Stimulated activated CD8-positive, alpha-beta memory T cell treated with anti-CD3 and anti-CD28 coated beads, Interleukin-15, amount 100 ng/mL, for 48 hours (primary cell): Measurements from ENCODE around the gene RCSD1.

Experiments used
- DNase-seq, 2 donors: peaks; one replicate each; pipeline ENCODE4 v3.0.0-alpha.2; 2020; ENCODE audit warnings: low read depth in 2 of 2

The RCSD1 gene

GRCh38 chr1:167687919-167688519 lies 58.0 kb downstream of the RCSD1 start:
- peak; percentile 42 to 61 for DNase-seq

- no peak for DNase-seq
Measured at GRCh38 chr1:167689567-167689920, 59.5 kb downstream of the RCSD1 start.

- no peak for DNase-seq
Measured at GRCh38 chr1:167690053-167690452, 60.0 kb downstream of the RCSD1 start.

GRCh38 chr1:167693425-167694045 lies 63.5 kb downstream of the RCSD1 start:
- no peak for DNase-seq

GRCh38 chr1:167694691-167695090 lies 64.7 kb downstream of the RCSD1 start:
- DNase-seq: no peak

- no peak for DNase-seq
Measured at GRCh38 chr1:167695147-167695546, 65.1 kb downstream of the RCSD1 start.

- DNase-seq: no peak
Measured at GRCh38 chr1:167695756-167696561, 65.9 kb downstream of the RCSD1 start.

- no peak for DNase-seq
Measured at GRCh38 chr1:167697667-167698141, 67.7 kb downstream of the RCSD1 start.

- no peak for DNase-seq
Measured at GRCh38 chr1:167698313-167698712, 68.3 kb downstream of the RCSD1 start.

- no peak for DNase-seq
Measured at GRCh38 chr1:167701510-167701909, 71.5 kb downstream of the RCSD1 start.

- no peak for DNase-seq
Measured at GRCh38 chr1:167703557-167703956, 73.5 kb downstream of the RCSD1 start.

GRCh38 chr1:167704715-167705114 lies 74.7 kb downstream of the RCSD1 start:
- DNase-seq: no peak

GRCh38 chr1:167705250-167705649 lies 75.2 kb downstream of the RCSD1 start:
- DNase-seq: no peak

GRCh38 chr1:167706363-167706762 lies 76.3 kb downstream of the RCSD1 start:
- DNase-seq: no peak

GRCh38 chr1:167706931-167707877 lies 77.2 kb downstream of the RCSD1 start:
- no peak for DNase-seq

- no peak for DNase-seq
Measured at GRCh38 chr1:167707942-167708341, 77.9 kb downstream of the RCSD1 start.

- no peak for DNase-seq
Measured at GRCh38 chr1:167708940-167709389, 78.9 kb downstream of the RCSD1 start.

- DNase-seq: no peak
Measured at GRCh38 chr1:167710836-167711235, 80.8 kb downstream of the RCSD1 start.

- no peak for DNase-seq
Measured at GRCh38 chr1:167711797-167712196, 81.8 kb downstream of the RCSD1 start.

GRCh38 chr1:167713330-167714081 lies 83.5 kb downstream of the RCSD1 start:
- no peak for DNase-seq

- peak; percentile 67 to 69 for DNase-seq
Measured at GRCh38 chr1:167714098-167714438, 84.0 kb downstream of the RCSD1 start.
